Activated CD4-positive, alpha-beta T cell treated with anti-CD3 and anti-CD28 coated beads, Interleukin-10, Interleukin-2, amounts not matched to agents 100 ng/mL and 50 ng/mL, durations not matched to agents 16 hours and 8 hours (primary cell): ENCODE data around the gene HMGXB3.

Experiments used
- DNase-seq: peaks from one replicate; pipeline ENCODE4 v3.0.0-alpha.2; 2020

The HMGXB3 gene

DNA sequence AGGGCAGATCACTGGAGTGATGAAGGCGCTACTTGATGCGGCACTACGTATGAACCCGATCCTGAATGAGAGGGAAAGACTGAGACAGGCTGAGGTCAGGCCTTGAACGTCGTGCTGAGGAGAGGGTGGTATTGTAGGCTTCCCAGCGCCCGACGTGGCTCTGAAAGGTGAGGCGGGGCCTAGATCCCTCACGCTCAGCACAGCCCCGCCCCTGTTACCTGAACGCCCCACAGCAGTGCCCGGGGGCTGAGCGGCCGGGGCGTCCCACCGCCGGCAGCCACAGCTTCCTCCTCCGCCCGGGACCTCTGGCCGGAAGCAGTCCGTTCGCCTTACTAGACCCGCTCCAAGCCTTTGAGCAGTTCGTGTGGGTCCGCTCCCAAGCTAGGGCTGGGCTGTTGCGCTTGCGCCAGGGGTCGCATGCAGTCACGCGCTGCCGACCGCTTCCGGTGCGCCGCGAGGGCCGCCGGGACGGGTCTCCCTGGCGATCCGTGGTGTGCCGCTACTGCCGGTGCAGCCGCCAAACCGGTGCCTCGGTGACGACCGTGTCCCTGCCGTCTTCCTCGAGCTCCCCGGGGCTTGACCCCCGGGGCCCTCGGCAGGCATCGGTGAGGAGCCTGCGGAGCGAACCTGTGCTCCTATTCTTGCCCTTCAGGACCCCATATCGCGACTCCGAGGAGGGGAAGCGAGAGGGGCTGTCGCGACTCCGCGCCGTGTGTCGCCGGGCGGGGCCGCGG is at the start of gene HMGXB3, which contains the start of gene TIGD6:
Gene HMGXB3 (plus strand): TSS at position 484 of the 734 bp plus-strand sequence. CDS start 4,114 bp downstream, outside the sequence.
Gene TIGD6 (minus strand): TSS at position 399 of the 734 bp plus-strand sequence. CDS start 4,306 bp downstream, outside the sequence.
- DNase-seq, result peak; percentile 96

GRCh38 chr5:149951138-149951749 is 49.3 kb upstream of the HMGXB3 start:
- no peak for DNase-seq

DNA sequence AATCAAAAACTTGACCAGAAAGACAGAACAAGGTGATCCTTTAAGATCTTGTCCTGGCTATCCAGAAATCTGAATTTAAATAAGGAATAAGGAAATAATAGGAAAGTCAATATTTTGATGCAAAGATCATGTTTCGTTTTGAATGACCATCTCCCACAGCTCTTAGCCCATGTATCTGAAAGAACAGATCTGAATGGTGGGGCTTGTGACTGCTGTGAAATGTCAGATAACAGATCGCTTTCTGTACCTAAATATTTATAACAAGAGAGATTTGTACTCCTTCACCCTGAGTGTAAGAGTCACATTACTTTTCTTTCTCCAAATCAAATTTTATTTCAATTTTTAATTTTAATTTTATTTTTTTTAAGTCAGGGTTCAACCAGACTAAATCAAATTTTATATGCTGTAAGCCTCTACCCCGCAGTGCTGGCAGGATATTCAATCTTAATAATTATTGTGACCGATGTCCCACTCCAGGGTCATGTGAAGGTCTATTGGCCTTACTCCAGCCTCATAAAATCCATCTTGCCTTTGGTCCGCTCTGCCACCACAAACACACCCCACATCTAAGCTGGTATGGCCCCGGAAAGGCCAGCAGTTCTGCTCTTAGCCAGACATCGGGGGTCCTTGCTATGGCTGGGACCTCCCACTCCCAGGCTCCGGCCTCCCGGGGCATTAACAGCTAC is 47.0 kb upstream of the HMGXB3 start:
- DNase-seq, result no peak

DNA sequence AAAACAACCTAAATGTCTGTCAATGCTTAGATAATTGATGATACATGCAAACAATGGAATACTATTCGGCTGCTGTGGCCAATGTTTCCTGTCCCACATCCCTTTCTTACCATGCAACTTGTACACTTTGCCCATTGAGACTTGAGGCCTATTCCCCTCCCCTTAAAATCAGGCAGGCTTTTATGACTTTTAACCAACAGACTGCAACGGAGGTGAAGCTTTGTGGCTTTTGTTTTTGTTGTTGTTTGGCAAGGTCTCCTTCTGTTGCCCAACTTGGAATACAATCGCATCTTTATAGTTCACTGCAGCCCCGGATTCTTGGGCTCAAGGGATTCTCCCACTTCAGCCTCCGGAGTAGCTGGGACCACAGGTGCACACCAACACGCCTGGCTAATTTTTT is 45.7 kb upstream of the HMGXB3 start:
- DNase-seq, result no peak

- DNase-seq, result no peak
Measured at GRCh38 chr5:149956685-149957084, 43.9 kb upstream of the HMGXB3 start.

DNA sequence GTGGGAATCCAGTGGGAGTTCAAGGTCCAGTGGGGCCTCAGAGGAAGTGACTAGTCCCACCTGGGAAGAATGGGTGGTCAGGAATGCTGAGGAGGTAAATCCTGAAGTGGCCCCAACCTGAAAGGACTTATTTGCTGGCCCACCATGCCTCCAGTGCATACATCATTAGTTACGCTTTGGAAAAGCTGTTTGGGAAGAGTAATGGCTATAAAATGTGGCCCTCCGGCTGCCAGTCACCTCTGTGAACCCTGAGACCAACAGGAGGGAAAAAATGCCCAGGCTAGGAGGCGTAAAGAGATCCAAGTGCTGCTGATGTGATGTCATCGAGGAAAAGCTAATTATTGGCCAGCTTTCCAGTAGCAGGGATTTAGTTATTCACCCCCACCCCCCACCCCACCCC is 42.7 kb upstream of the HMGXB3 start:
- no peak for DNase-seq

DNA sequence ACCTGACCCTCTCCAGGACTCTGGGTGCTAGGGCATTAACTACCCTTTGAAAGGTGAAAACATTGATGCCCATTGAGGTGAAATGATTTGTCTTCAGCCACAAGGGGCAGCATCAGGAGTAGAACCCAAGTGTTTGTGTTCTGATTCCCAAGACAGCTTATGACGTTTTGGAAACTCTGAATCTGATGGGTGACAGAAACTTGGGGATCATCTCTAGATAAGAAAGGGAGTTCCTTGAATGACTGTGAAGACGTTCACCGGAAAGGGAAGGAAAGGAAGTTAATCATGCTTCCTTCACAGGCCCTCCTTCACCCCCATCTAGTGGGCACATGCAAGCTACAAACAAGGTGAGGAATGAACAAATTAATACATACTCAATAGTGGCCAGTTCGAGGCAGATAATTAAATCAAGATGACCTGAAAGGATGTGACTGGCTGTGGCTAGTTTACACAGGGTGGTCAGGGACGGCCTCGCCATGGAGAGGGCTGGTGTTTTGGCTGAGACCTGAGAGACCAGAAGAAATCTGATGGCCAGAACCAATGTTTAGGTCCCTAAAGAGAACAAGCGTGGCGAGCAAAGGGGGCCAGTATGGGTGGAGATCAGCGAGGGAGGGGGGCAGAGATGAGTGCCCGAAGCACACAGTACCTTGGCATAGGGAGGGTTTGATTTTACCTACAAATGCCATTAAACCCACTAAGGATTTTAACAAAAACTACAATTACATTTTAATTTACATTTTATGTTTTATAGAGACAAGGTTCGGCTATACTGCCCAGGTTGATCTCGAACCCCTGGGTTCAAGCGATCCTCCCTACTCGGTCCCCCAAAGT is 40.9 kb upstream of the HMGXB3 start:
- DNase-seq, result peak; percentile 88

GRCh38 chr5:149960272-149961185 is 40.0 kb upstream of the HMGXB3 start, which contains the start of gene SLC26A2:
TSS of gene SLC26A2 (plus strand) at chr5:149960758. CDS start at chr5:149977653, 16,895 bp downstream.
- peak; percentile 98 for DNase-seq

- no peak for DNase-seq
Measured at GRCh38 chr5:149961186-149961685, 39.3 kb upstream of the HMGXB3 start.

DNA sequence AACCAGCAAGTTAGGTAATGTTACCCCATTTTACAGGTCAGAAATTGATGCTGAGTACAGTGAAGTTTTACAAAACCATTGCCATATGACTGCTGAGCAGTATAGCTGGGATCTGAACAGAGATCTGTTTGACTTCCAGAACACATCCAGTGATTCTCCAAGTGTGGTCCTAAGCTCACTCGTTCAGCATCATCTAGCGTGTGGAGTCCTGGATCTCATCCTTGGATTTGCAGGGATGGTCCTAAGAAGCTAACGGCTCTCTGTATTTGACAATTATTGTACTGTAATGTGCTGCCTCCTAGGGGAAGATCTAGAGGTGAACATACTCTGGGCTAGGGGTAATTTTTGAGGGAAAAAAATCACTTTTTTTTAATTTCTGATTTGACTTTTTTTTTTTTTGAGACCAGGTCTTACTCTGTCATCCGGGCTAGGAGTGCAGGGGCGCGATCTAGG is 38.6 kb upstream of the HMGXB3 start:
- DNase-seq, result peak; percentile 37

DNA sequence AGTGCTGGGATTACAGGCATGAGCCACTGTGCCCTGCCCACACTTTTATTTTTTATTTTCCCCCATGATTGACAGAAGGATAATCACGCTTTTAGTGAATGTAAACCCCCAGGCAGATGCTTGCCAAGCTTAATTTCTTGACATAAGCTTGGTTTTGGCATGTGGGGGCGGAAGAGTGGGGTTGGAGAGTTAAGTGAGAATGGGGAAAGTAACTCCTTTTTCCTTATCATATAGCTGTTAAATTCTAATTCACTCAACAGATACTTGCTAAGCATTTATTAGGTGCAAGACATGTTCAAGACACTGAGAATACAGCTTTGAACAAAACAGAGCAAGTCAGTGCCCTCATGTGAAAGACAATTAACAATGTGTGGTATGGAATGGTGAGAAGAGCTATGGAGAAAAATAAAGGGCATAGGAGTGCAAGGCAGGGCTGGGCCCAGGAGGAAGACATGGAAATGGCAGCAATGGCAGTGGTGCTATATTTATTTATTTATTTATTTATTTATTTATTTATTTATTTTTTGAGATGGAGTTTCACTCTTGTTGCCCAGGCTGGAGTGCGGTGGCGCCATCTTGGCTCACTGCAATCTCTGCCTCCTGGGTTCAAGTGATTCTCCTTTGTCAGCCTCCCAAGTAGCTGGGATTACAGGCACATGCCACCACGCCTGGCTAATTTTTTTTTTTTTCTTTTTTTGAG is 37.8 kb upstream of the HMGXB3 start:
- DNase-seq, result no peak

DNA sequence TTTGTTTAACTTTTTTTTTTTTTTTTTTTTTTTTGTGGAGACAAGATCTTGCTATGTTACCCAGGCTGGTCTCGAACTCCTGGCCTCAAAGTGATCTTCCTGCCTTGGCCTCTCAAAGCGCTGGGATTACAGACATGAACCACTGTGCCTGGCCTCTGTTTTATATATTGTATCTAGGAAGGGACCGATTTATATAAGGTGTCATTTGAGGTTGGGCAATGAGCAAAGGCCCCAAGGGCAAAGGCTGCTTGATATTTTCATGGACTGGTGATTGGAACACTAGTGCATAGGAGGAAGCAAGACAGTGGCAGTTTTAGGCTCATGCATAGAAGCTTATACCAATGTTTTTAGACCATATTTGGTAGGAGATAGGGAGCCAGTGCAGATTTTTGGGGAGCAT is 36.8 kb upstream of the HMGXB3 start:
- no peak for DNase-seq

GRCh38 chr5:149966946-149967345 is 33.6 kb upstream of the HMGXB3 start:
- no peak for DNase-seq

DNA sequence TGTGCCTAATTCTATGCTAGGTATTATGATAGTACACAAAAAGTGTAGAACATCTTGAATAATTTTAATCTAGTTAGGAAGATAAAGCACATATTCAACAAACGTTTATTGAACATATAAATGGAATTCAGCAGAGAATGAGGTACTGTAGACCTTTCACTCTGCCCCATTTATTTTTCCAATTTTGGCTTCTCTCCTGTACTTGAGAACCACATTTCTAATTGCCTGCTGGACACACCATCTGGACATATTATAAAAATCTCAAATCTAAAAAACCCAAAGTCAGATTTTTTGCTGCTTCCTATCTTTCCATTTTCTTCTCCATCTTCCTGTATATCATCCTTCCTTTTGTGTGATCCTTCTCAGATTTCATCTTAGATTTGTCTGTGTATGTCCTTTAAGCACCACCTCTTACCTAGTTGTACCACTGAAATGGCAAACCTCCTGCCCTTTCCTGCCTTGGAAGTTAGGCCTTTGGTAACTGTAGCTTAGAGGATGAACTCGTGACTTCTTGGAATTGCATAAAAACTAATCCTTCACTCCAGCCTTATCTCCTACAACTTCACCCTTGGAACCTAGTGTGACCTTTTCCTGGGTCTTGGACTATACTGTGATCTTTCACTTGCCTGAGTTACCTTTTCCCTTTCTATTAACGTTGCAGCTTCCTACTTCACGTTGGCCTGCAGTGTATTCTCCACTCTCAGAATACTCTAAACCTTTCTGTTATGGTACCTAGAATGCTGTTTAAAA is 31.2 kb upstream of the HMGXB3 start:
- no peak for DNase-seq

DNA sequence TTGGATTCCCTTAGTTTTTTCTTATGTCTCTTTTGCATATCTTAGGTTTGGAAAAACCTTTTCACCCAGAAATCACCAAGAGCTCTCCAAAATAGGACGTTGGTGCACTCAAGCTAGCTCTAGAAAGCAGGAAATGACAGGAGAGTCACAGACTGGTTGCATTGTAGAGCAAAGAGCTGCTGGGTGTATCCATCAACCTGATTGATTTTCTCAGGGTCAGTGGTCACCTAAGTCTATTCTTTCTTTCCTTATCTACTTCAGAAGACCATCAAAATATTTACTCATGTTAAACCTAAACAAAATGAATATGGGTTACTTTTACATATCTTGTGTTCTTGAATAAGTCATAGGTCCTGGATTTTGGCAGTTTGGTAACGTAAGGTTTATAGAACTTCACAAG is 25.1 kb upstream of the HMGXB3 start:
- no peak for DNase-seq

DNA sequence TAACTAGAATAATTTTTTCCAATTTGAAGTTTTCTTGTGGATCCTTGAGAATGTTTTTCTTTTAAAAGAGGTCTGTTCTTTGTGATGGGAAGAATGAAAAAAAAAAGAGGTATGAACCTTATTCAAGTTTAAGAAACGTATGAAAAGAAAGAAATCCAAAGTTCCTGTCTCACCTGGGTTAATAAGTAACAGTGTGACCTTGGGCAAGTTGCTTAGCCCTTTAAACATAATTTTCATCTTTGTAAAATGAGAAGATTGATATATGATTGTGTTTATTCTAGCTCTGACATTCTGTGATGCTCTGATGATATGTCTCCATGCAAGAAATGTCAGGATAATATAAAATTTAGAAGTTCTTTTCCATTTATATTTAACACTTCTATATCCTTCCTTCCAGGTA is 20.6 kb upstream of the HMGXB3 start:
- DNase-seq, result no peak

- no peak for DNase-seq
Measured at GRCh38 chr5:149981206-149981605, 19.3 kb upstream of the HMGXB3 start.

- no peak for DNase-seq
Measured at GRCh38 chr5:149982505-149982904, 18.0 kb upstream of the HMGXB3 start.

GRCh38 chr5:149988126-149988525 is 12.4 kb upstream of the HMGXB3 start:
- DNase-seq, result no peak
